ENCODE results near the gene DSCAML1.

Gene DSCAML1

GRCh38 chr11:117392979-117393378 lies 404.0 kb downstream of the DSCAML1 start:
- no peak for DNase-seq (ENCODE audit: low read depth in 2 of 2, low spot score in 1 of 2)

DNA sequence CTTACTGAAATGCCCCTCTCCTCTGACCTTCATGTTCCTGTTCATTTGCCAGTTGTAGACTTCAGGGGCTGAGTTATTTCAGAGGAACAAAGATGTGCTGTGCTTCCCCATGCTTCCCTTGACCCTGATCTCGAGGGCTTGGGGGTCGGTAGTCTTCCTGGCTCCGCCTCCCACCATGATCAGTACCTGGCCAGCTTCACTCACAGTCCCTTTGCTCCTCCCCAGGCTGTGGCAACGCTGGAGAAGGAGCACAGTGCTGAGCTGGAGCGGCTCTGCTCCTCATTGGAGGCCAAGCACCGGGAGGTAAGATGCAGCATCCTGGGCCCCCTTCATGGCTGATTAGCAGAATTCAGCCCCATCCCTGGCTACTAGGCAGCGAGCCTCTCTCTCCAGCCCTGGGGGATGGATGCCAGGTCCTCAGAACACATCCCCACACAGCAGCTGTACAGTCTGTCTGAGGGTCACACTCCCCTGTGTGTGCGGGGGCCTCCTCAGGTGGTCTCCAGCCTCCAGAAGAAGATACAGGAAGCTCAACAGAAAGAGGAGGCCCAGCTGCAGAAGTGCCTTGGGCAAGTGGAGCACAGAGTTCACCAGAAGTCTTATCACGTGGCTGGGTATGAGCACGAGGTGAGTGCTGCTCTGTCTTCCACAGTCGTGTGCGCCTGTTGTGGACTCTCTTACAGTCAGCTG lies 404.9 kb downstream of the DSCAML1 start:
- DNase-seq (ENCODE audit: low read depth in 2 of 2, low spot score in 1 of 2), result no peak

DNA sequence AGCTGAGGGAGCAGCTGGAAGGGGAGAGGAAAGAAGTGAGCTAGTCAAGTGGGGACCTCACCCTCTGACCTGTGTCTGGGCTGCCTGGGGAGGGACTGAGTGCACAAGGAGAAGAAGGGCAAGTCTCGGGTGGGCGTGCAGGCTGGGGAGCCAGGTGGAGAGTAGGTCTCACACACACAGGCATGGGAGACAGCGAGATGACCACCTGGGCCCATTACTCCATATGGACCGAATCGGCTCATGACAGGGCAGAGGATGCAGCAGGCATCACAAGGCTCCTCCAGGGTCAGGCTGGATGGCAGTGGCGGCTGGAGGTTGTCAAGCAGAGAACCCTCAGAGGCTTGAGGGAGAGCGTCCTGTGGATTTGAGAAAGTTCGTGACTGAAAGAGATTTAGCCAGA lies 405.8 kb downstream of the DSCAML1 start:
- no peak for DNase-seq (ENCODE audit: low read depth in 2 of 2, low spot score in 1 of 2)

DNA sequence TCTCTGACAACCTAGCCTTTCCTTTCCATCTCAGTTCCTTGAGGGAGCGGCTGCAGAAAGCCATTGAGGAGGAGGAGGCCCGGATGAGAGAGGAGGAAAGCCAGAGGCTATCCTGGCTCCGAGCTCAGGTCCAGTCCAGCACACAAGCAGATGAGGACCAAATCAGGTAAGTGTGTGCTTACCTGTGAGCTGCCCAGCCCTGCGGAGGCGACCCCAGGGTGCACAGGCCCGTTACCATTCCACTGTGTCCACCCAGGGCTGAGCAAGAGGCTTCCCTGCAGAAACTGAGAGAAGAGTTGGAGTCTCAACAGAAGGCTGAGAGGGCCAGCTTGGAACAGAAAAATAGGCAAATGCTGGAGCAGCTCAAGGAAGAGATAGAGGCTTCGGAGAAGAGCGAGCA lies 406.3 kb downstream of the DSCAML1 start:
- no peak for DNase-seq (ENCODE audit: low read depth in 2 of 2, low spot score in 1 of 2)

GRCh38 chr11:117387992-117388755 lies 408.8 kb downstream of the DSCAML1 start:
- no peak for DNase-seq (ENCODE audit: low read depth in 2 of 2, low spot score in 1 of 2)

GRCh38 chr11:117385906-117386305 lies 411.1 kb downstream of the DSCAML1 start:
- DNase-seq (ENCODE audit: low read depth in 2 of 2, low spot score in 1 of 2), result no peak

DNA sequence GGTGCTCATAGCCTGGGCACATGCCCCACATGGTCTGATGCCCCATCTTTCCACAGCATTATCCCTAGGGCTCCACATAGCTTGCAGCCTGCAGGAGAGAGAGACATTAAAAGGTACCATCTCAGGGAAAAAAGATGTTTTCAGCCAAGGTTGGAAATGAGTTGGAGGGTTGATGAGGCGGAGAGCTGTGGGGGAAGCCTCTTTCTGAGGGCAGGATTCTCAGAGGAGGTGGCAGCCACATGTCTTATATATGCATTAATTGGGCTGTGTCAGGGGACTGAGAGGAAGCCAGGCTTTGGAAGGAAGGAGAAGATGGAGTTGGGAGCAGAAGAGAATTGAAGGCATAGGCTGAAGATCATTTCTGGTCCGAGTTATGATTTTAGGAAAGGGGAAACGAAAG lies 411.5 kb downstream of the DSCAML1 start:
- DNase-seq (ENCODE audit: low read depth in 2 of 2, low spot score in 1 of 2), result no peak

- DNase-seq (ENCODE audit: low read depth in 2 of 2, low spot score in 1 of 2), result no peak
Measured at GRCh38 chr11:117384045-117384444, 413.0 kb downstream of the DSCAML1 start.

DNA sequence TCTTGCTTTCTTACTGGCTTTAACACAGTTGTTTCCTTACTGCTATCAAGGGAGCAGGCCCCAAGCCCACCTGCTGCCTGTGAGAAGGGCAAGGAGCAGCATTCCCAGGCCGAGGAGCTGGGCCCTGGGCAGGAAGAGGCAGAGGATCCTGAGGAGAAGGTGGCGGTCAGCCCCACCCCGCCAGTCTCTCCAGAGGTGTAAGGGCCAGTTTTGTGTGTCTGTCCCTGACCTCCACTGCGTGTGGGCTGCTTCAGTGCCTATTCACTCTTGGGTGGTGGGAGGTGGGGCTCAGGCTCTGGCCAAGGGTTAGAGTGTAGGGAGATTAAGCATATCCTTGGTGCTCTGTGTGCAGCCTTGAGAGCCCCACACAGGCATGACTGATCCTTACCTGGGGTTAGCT lies 414.3 kb downstream of the DSCAML1 start:
- DNase-seq (ENCODE audit: low read depth in 2 of 2, low spot score in 1 of 2), result no peak

- DNase-seq (ENCODE audit: low read depth in 2 of 2, low spot score in 1 of 2), result no peak
Measured at GRCh38 chr11:117381481-117382387, 415.3 kb downstream of the DSCAML1 start.

- DNase-seq (ENCODE audit: low read depth in 2 of 2, low spot score in 1 of 2), result no peak
Measured at GRCh38 chr11:117380676-117381075, 416.3 kb downstream of the DSCAML1 start.

GRCh38 chr11:117378976-117379865 lies 417.8 kb downstream of the DSCAML1 start:
- DNase-seq (ENCODE audit: low read depth in 2 of 2, low spot score in 1 of 2), result no peak
